Keratinocyte (primary cell): ENCODE results near the gene IL17C. TPM values are rescaled to one million over a fixed set of nuclear protein-coding genes. Genes with fewer than 3 reads are reported as not detected.

Experiments used
- DNase-seq: peaks from one replicate; pipeline ENCODE4 v3.0.0-alpha.2; 2011; ENCODE audit warnings: low read depth, missing footprints, low spot score
- FAIRE-seq: peaks from 2 replicates; lab custom pipeline; 2011; peaks lifted over from hg19 to GRCh38; lab: Jason Lieb, UNC
- H2AFZ ChIP-seq: 2 replicates; pipeline ENCODE4 v1.6.0; 2012; ENCODE audit warnings: low read length, control low read depth, inconsistent platforms; ENCODE audit not compliant: control insufficient read depth
- H3K27ac ChIP-seq: 2 replicates; pipeline ENCODE4 v1.5.1; 2011; ENCODE audit warnings: low read length; ENCODE audit not compliant: control insufficient read depth, insufficient read depth
- H3K27me3 ChIP-seq: 3 replicates; pipeline ENCODE4 v1.6.0; 2011; ENCODE audit warnings: low read length; ENCODE audit not compliant: control insufficient read depth, insufficient read depth; ENCODE audit errors: extremely low read depth
- H3K36me3 ChIP-seq, 2 experiments: 2 replicates in 1 of 2; 3 replicates in 1 of 2; pipeline ENCODE4 v1.5.1; 2011; ENCODE audit warnings: low read length in 2 of 2, mild to moderate bottlenecking in 1 of 2; ENCODE audit not compliant: control insufficient read depth in 2 of 2, insufficient read depth in 2 of 2; ENCODE audit errors: extremely low read depth in 1 of 2
- H3K4me1 ChIP-seq: 3 replicates; pipeline ENCODE4 v1.5.1; 2011; ENCODE audit warnings: low read length; ENCODE audit not compliant: control insufficient read depth, insufficient read depth; ENCODE audit errors: extremely low read depth
- H3K4me2 ChIP-seq: 3 replicates; pipeline ENCODE4 v1.6.0; 2011; ENCODE audit warnings: low read depth, low read length; ENCODE audit not compliant: control insufficient read depth, insufficient read depth; ENCODE audit errors: extremely low read depth
- H3K4me3 ChIP-seq, 3 experiments: fragments of 200-600 bp in 1 of 3; sonication (generic) in 1 of 3; 2 replicates in 2 of 3; 3 replicates in 1 of 3; pipeline ENCODE4 v1.5.1; 2011 to 2016; ENCODE audit warnings: low read length in 3 of 3, mild to moderate bottlenecking in 3 of 3, control low read depth in 2 of 3, inconsistent platforms in 1 of 3, low read depth in 1 of 3, mixed read lengths in 1 of 3, mixed run types in 1 of 3, moderate library complexity in 1 of 3; ENCODE audit not compliant: control insufficient read depth in 2 of 3, insufficient read depth in 2 of 3; ENCODE audit errors: extremely low read depth in 1 of 3
- H3K79me2 ChIP-seq: 2 replicates; pipeline ENCODE4 v1.6.0; 2012; ENCODE audit warnings: low read length; ENCODE audit not compliant: control insufficient read depth, insufficient read depth
- H3K9ac ChIP-seq: 3 replicates; pipeline ENCODE4 v1.6.0; 2011; ENCODE audit warnings: low read length; ENCODE audit not compliant: control insufficient read depth, insufficient read depth; ENCODE audit errors: extremely low read depth
- H3K9me1 ChIP-seq: 3 replicates; pipeline ENCODE4 v1.6.0; 2011; ENCODE audit warnings: low read length; ENCODE audit not compliant: control insufficient read depth, insufficient read depth; ENCODE audit errors: extremely low read depth
- H3K9me3 ChIP-seq: 2 replicates; pipeline ENCODE4 v1.5.1; 2012; ENCODE audit warnings: low read depth, low read length; ENCODE audit not compliant: control insufficient read depth
- H4K20me1 ChIP-seq: 3 replicates; pipeline ENCODE4 v1.6.0; 2011; ENCODE audit warnings: low read length; ENCODE audit not compliant: control insufficient read depth, insufficient read depth; ENCODE audit errors: extremely low read depth
- EZH2 ChIP-seq: IDR thresholded peaks from one replicate; pipeline ENCODE4 v1.6.1; 2012; ENCODE audit warnings: inconsistent platforms, mild to moderate bottlenecking, low read length, moderate library complexity
- dilution Hi-C: fragments of 300-500 bp; cut with MboI; formaldehyde crosslinking; loops from one replicate; pipeline ENCODE4 v1.7.0; 2020; ENCODE audit warnings: low sequenced_read_pairs; ENCODE audit not compliant: extremely low pct_ligation_motif_present
- polyA plus RNA-seq, 5 experiments: library from polyadenylated mRNA; depleted of rRNA in 3 of 5; stranded (reverse) in 3 of 5; stranded (forward) in 1 of 5; unstranded in 1 of 5; fragments of >200 nt; gene quantifications; 1 replicate in 1 of 5; 2 replicates in 3 of 5; 3 replicates in 1 of 5; pipeline versions ENCODE4 v1.2.1 to v1.2.3, GENCODE V29; 2011 to 2012; ENCODE audit warnings: missing spikeins in 2 of 5, low read depth in 1 of 5, low replicate concordance in 1 of 5
- TF ChIP-seq, protein P1 (sequence below), 3 experiments: IDR thresholded peaks in 1 of 3; conservative IDR thresholded peaks in 1 of 3; optimal IDR thresholded peaks in 1 of 3; 2 replicates in 2 of 3; 3 replicates in 1 of 3; pipeline versions ENCODE3 to v1.5.1; 2011; ENCODE audit warnings: low read length in 3 of 3, mild to moderate bottlenecking in 3 of 3, moderate library complexity in 2 of 3, control low read depth in 1 of 3, inconsistent platforms in 1 of 3; ENCODE audit not compliant: insufficient read depth in 2 of 3; ENCODE audit errors: extremely low read depth in 1 of 3

The IL17C gene
- polyA plus RNA-seq, 1 donor (not counting 4 experiments of a cell fraction or from before 2014, with no cell fraction given), result not detected

DNA sequence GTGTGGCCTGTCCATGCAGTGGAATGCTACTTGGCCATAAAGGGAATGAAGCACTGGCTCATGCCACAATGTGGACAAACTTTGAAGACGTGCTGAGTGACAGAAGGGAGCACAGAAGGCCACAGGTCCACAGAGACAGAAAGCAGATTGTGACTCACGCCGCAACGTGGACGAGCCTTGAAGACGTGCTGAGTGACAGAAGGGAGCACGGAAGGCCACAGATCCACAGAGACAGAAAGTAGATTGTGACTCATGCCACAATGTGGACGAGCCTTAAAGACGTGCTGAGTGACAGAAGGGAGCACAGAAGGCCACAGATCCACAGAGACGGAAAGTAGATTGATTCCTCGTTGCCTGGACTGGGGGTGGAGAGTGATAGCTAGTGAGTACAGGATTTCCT, 48.9 kb upstream of the IL17C start:
- FAIRE-seq (no peak), DNase-seq (no peak)
- Histone ChIP-seq H3K27me3 (no peaks in the 10 kb centered on the region), H3K9me1 (no peaks in the 10 kb centered on the region), H3K9me3 (no peaks in the 10 kb centered on the region), H3K4me1 (no peaks in the 10 kb centered on the region), H3K27ac (no peak overlapping the region), H3K4me2 (no peak overlapping the region), H3K9ac (no peak overlapping the region), H3K79me2 (peaks cover 21% of the 10 kb centered on the region), H3K4me3 (no peak overlapping the region), H2AFZ (no peak overlapping the region), H3K36me3 (peaks cover 31 to 36% of the 10 kb centered on the region in 2 experiments), H4K20me1 (peaks cover 3% of the 10 kb centered on the region)
- TF ChIP-seq, protein P1, sequence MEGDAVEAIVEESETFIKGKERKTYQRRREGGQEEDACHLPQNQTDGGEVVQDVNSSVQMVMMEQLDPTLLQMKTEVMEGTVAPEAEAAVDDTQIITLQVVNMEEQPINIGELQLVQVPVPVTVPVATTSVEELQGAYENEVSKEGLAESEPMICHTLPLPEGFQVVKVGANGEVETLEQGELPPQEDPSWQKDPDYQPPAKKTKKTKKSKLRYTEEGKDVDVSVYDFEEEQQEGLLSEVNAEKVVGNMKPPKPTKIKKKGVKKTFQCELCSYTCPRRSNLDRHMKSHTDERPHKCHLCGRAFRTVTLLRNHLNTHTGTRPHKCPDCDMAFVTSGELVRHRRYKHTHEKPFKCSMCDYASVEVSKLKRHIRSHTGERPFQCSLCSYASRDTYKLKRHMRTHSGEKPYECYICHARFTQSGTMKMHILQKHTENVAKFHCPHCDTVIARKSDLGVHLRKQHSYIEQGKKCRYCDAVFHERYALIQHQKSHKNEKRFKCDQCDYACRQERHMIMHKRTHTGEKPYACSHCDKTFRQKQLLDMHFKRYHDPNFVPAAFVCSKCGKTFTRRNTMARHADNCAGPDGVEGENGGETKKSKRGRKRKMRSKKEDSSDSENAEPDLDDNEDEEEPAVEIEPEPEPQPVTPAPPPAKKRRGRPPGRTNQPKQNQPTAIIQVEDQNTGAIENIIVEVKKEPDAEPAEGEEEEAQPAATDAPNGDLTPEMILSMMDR (optimal IDR thresholded peaks at IDR 0.05 in 1 of 3, IDR thresholded peaks at IDR 0.05 in 1 of 3, conservative IDR thresholded peaks at IDR 0.05 in 1 of 3; ENCODE audit: extremely low read depth in 1 of 3, insufficient read depth in 2 of 3, low read length in 3 of 3), result no peak
- no peak for TF ChIP-seq EZH2
- dilution Hi-C loops, result no loop called here

DNA sequence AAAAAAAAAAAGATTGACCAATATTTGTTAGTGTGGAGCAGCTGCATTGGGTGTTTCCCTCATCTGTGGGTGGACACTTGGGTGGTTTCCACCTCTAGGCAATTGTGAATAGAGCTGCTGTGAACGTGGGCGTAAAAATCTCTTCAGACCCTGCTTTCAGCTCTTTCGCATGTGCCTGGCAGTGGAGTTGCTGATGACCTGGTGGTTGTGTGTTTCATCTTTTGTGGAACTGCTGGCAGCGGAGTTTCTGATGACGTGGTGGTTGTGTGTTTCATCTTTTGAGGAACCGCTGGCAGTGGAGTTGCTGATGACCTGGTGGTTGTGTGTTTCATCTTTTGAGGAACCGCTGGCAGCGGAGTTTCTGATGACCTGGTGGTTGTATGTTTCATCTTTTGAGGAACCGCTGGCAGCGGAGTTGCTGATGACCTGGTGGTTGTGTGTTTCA, 46.8 kb upstream of the IL17C start:
- Histone ChIP-seq H4K20me1 (no peaks in the 10 kb centered on the region), H3K4me2 (no peak overlapping the region), H3K36me3 (peaks cover 26 to 37% of the 10 kb centered on the region in 2 experiments), H3K9me3 (no peaks in the 10 kb centered on the region), H3K9ac (no peak overlapping the region), H3K27me3 (no peaks in the 10 kb centered on the region), H3K27ac (no peak overlapping the region), H3K4me3 (no peak overlapping the region), H3K4me1 (no peaks in the 10 kb centered on the region), H2AFZ (no peak overlapping the region), H3K79me2 (peaks cover 9% of the 10 kb centered on the region), H3K9me1 (no peaks in the 10 kb centered on the region)
- TF ChIP-seq EZH2, result no peak
- TF ChIP-seq, protein P1 (optimal IDR thresholded peaks at IDR 0.05 in 1 of 3, IDR thresholded peaks at IDR 0.05 in 1 of 3, conservative IDR thresholded peaks at IDR 0.05 in 1 of 3; ENCODE audit: extremely low read depth in 1 of 3, insufficient read depth in 2 of 3, low read length in 3 of 3), result no peak
- dilution Hi-C loops, result no loop called here
- no peak for DNase-seq
- no peak for FAIRE-seq
